Measurements from ENCODE around the gene EIF4G1.

DNA sequence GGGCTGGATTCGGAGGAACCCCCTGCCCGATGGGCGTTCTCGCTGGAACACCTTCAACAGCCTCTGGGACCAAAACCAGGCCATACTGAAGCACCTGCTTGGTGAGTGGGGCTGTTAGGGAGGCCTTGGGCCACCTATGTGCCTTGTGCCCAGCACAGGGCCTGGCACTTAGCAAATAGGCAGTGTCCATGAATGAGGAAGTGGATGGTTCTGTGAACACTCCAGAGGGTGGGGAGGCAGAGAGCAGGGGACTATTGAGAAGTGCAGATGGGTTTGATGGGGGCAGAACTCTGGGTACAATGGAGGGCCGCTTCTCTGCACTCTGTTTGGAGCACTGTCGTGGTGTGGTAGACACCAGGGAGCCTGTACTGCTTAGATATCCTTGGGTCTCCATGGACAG, 37.0 kb upstream of the EIF4G1 start:
- TF ChIP-seq POLR2AphosphoS5 (IDR thresholded peaks at IDR 0.05) = no peak
- TF ChIP-seq, protein P1, sequence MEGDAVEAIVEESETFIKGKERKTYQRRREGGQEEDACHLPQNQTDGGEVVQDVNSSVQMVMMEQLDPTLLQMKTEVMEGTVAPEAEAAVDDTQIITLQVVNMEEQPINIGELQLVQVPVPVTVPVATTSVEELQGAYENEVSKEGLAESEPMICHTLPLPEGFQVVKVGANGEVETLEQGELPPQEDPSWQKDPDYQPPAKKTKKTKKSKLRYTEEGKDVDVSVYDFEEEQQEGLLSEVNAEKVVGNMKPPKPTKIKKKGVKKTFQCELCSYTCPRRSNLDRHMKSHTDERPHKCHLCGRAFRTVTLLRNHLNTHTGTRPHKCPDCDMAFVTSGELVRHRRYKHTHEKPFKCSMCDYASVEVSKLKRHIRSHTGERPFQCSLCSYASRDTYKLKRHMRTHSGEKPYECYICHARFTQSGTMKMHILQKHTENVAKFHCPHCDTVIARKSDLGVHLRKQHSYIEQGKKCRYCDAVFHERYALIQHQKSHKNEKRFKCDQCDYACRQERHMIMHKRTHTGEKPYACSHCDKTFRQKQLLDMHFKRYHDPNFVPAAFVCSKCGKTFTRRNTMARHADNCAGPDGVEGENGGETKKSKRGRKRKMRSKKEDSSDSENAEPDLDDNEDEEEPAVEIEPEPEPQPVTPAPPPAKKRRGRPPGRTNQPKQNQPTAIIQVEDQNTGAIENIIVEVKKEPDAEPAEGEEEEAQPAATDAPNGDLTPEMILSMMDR (IDR thresholded peaks at IDR 0.05) = no peak

Measured in suprapubic skin (tissue), 3 donors.